H1 (cell line): Measurements from ENCODE around the gene LHB. TPM values are rescaled to one million over a fixed set of nuclear protein-coding genes. Genes with fewer than 3 reads are reported as not detected.
A peak's percentile ranks its signal among the peaks of the same experiment; 100 is the strongest.
"Not testable (repeated sequence)": the region's sequence is repeated elsewhere in the genome, so short reads cannot be mapped to it uniquely, and the experiment has no call there.

Experiments used
- CTCF ChIA-PET: fragments of 300-600 bp; sonication (Branson Sonifier 250); formaldehyde crosslinking; loops from one replicate; lab custom pipeline; 2021; ENCODE audit not compliant: partially characterized antibody; lab: Charles Lee
- POLR2A ChIA-PET: fragments of 300-600 bp; sonication (Branson Sonifier 250); formaldehyde crosslinking; loops from one replicate; lab custom pipeline; 2021; ENCODE audit warnings: inconsistent platforms; ENCODE audit not compliant: partially characterized antibody; lab: Charles Lee
- DNase-seq, 2 experiments: peaks; one replicate each; pipeline versions ENCODE4 v3.0.0 to v3.0.0-alpha.2; 2010 to 2022; ENCODE audit warnings: low spot score in 2 of 2, low read depth in 1 of 2, mixed read lengths in 1 of 2
- FAIRE-seq: peaks from 2 replicates; lab custom pipeline; 2011; peaks lifted over from hg19 to GRCh38; lab: Jason Lieb, UNC
- H2AFZ ChIP-seq: 2 replicates; pipeline ENCODE4 v1.8.1; 2012; ENCODE audit warnings: low read length, inconsistent platforms
- H2AK5ac ChIP-seq: 2 replicates; pipeline ENCODE4 v1.6.1; 2013; ENCODE audit warnings: low read depth, low read length
- H2BK120ac ChIP-seq: replicated peaks from 2 replicates; pipeline ENCODE3; 2013; ENCODE audit warnings: low read depth, low read length, inconsistent platforms
- H2BK12ac ChIP-seq: 2 replicates; pipeline ENCODE4 v1.6.1; 2013; ENCODE audit warnings: low read depth, low read length
- H2BK15ac ChIP-seq: 2 replicates; pipeline ENCODE4 v1.6.1; 2013; ENCODE audit warnings: low read length
- H2BK20ac ChIP-seq: 2 replicates; pipeline ENCODE4 v1.6.1; 2013; ENCODE audit warnings: low read length
- H2BK5ac ChIP-seq: 2 replicates; pipeline ENCODE4 v1.6.1; 2013; ENCODE audit warnings: low read depth, low read length
- H3K14ac ChIP-seq: 2 replicates; pipeline ENCODE4 v1.6.1; 2013; ENCODE audit warnings: inconsistent platforms; ENCODE audit not compliant: insufficient read length
- H3K18ac ChIP-seq: 2 replicates; pipeline ENCODE4 v1.6.1; 2013; ENCODE audit warnings: low read length; ENCODE audit errors: extremely low read depth
- H3K23ac ChIP-seq: 2 replicates; pipeline ENCODE4 v1.6.1; 2013; ENCODE audit warnings: inconsistent platforms; ENCODE audit not compliant: insufficient read length
- H3K23me2 ChIP-seq: 2 replicates; pipeline ENCODE4 v1.6.1; 2013; ENCODE audit warnings: low read depth, low read length
- H3K27ac ChIP-seq: 2 replicates; pipeline ENCODE4 v1.6.1; 2011; ENCODE audit warnings: low read depth, low read length, inconsistent platforms
- H3K27me3 ChIP-seq, 4 experiments: replicated peaks in 1 of 4; 1 replicate in 1 of 4; 2 replicates in 3 of 4; pipeline versions ENCODE4 v1.6.1 to v1.8.1; 2011 to 2013; ENCODE audit warnings: low read length in 3 of 4, mild to moderate bottlenecking in 3 of 4, inconsistent platforms in 2 of 4, mixed read lengths in 2 of 4, moderate library complexity in 1 of 4; ENCODE audit not compliant: control insufficient read depth in 3 of 4, insufficient read depth in 3 of 4; ENCODE audit errors: extremely low read depth in 1 of 4
- H3K36me3 ChIP-seq, 4 experiments: 2 replicates each; pipeline versions ENCODE4 v1.6.1 to v1.8.1; 2011 to 2013; ENCODE audit warnings: mild to moderate bottlenecking in 4 of 4, low read length in 3 of 4, moderate library complexity in 2 of 4, control low read depth in 1 of 4, inconsistent platforms in 1 of 4; ENCODE audit not compliant: insufficient read depth in 4 of 4, control insufficient read depth in 2 of 4
- H3K4ac ChIP-seq: replicated peaks from 2 replicates; pipeline ENCODE3; 2013; ENCODE audit warnings: low read length, low read depth, mixed read lengths, inconsistent platforms; ENCODE audit not compliant: insufficient read length
- H3K4me1 ChIP-seq, 4 experiments: replicated peaks in 1 of 4; 1 replicate in 1 of 4; 2 replicates in 3 of 4; pipeline versions ENCODE4 v1.6.1 to v1.8.1; 2011 to 2013; ENCODE audit warnings: low read length in 3 of 4, inconsistent platforms in 2 of 4, mixed read lengths in 1 of 4; ENCODE audit not compliant: insufficient read depth in 4 of 4, control insufficient read depth in 3 of 4
- H3K4me2 ChIP-seq, 2 experiments: 2 replicates each; pipeline versions ENCODE4 v1.6.1 to v1.8.1; 2011 to 2013; ENCODE audit warnings: low read depth in 2 of 2, low read length in 2 of 2, control low read depth in 1 of 2, inconsistent platforms in 1 of 2, mild to moderate bottlenecking in 1 of 2; ENCODE audit not compliant: insufficient read depth in 1 of 2
- H3K4me3 ChIP-seq, 4 experiments: fragments of 200-600, 300-600 bp in 1 of 4; sonication (generic), shearing (Covaris generic), sonication (Bioruptor Twin) in 1 of 4; 2 replicates each; pipeline versions ENCODE4 v1.5.1 to v1.8.1; 2011 to 2016; ENCODE audit warnings: low read length in 4 of 4, low read depth in 3 of 4, control low read depth in 2 of 4, inconsistent platforms in 2 of 4, mild to moderate bottlenecking in 2 of 4, mixed read lengths in 1 of 4, moderate library complexity in 1 of 4; ENCODE audit not compliant: insufficient read depth in 2 of 4; ENCODE audit errors: extremely low read depth in 1 of 4
- H3K56ac ChIP-seq: replicated peaks from 2 replicates; pipeline ENCODE3; 2013; ENCODE audit warnings: low read depth, mild to moderate bottlenecking, mixed read lengths, low read length, inconsistent platforms; ENCODE audit not compliant: insufficient read length
- H3K79me1 ChIP-seq: 2 replicates; pipeline ENCODE4 v1.6.1; 2013; ENCODE audit warnings: low read depth, low read length, control low read depth
- H3K79me2 ChIP-seq, 2 experiments: 2 replicates each; pipeline versions ENCODE4 v1.6.1 to v1.8.1; 2012 to 2013; ENCODE audit warnings: low read length in 2 of 2, mild to moderate bottlenecking in 2 of 2, inconsistent platforms in 1 of 2; ENCODE audit not compliant: insufficient read depth in 2 of 2, control insufficient read depth in 1 of 2
- H3K9ac ChIP-seq, 4 experiments: replicated peaks in 1 of 4; 1 replicate in 1 of 4; 2 replicates in 3 of 4; pipeline versions ENCODE4 v1.6.1 to v1.8.1; 2011 to 2013; ENCODE audit warnings: low read depth in 3 of 4, low read length in 3 of 4, control low read depth in 2 of 4, mild to moderate bottlenecking in 2 of 4, moderate library complexity in 2 of 4, inconsistent platforms in 1 of 4; ENCODE audit errors: extremely low read depth in 1 of 4
- H3K9me3 ChIP-seq, 2 experiments: 2 replicates each; pipeline versions ENCODE4 v1.6.1 to v1.8.1; 2012 to 2013; ENCODE audit warnings: mild to moderate bottlenecking in 2 of 2, moderate library complexity in 2 of 2, control low read depth in 1 of 2, inconsistent platforms in 1 of 2, low read depth in 1 of 2, low read length in 1 of 2, mixed read lengths in 1 of 2; ENCODE audit not compliant: insufficient read depth in 2 of 2
- H4K20me1 ChIP-seq, 2 experiments: replicated peaks in 1 of 2; 2 replicates each; pipeline versions ENCODE3 to v1.8.1; 2011 to 2013; ENCODE audit warnings: inconsistent platforms in 2 of 2, low read length in 2 of 2, mild to moderate bottlenecking in 1 of 2; ENCODE audit not compliant: insufficient read depth in 2 of 2, control insufficient read depth in 1 of 2
- H4K5ac ChIP-seq: 2 replicates; pipeline ENCODE4 v1.6.1; 2013; ENCODE audit warnings: low read length, low read depth, mixed read lengths, inconsistent platforms; ENCODE audit not compliant: insufficient read length
- H4K8ac ChIP-seq: 2 replicates; pipeline ENCODE4 v1.8.0; 2013; ENCODE audit warnings: mild to moderate bottlenecking, moderate library complexity, low read length, inconsistent platforms; ENCODE audit not compliant: insufficient read depth; ENCODE audit errors: extremely low read depth
- H4K91ac ChIP-seq: replicated peaks from 2 replicates; pipeline ENCODE3; 2013; ENCODE audit warnings: low read length, mixed read lengths, inconsistent platforms; ENCODE audit not compliant: insufficient read length
- WGBS, 2 experiments: shearing (Covaris generic) in 1 of 2; methylation state at CpG; one replicate each; pipeline versions ENCODE4 v1.1.6 to v1.1.7; 2013 to 2015; ENCODE audit warnings: low lambda C conversion rate in 2 of 2, mixed read lengths in 2 of 2, inconsistent platforms in 1 of 2, low coverage in 1 of 2, missing lambda C conversion rate in 1 of 2; ENCODE audit not compliant: insufficient replicate concordance in 2 of 2, insufficient coverage in 1 of 2, insufficient read length in 1 of 2; ENCODE audit errors: extremely low coverage in 1 of 2, missing lambda C conversion rate in 1 of 2; 5-methylcytosine and 5-hydroxymethylcytosine counted together
- polyA plus RNA-seq, 7 experiments: library from polyadenylated mRNA; depleted of rRNA in 3 of 7; stranded (reverse) in 5 of 7; unstranded in 2 of 7; fragments of >200 nt in 5 of 7; fragments of 200-250 nt in 2 of 7; gene quantifications; 1 replicate in 5 of 7; 2 replicates in 1 of 7; 4 replicates in 1 of 7; pipeline versions ENCODE4 v1.2.1 to v1.2.3, GENCODE V29; 2011 to 2013; ENCODE audit warnings: missing spikeins in 2 of 7, mixed read lengths in 2 of 7
- total RNA-seq: library from RNA; stranded (reverse); fragmentation: NEBNext Ultra II Directional; extraction: Animal tissue kit (Norgen Biotek cat#: 25700); gene quantifications from 2 replicates; pipeline ENCODE4 v1.2.1, GENCODE V29; 2021

The LHB gene
- total and polyA plus RNA-seq, 2 of the 8 experiments (the other 6 are each of a cell fraction or from before 2014, with no cell fraction given): 0.53 TPM; not detected in 1

DNA sequence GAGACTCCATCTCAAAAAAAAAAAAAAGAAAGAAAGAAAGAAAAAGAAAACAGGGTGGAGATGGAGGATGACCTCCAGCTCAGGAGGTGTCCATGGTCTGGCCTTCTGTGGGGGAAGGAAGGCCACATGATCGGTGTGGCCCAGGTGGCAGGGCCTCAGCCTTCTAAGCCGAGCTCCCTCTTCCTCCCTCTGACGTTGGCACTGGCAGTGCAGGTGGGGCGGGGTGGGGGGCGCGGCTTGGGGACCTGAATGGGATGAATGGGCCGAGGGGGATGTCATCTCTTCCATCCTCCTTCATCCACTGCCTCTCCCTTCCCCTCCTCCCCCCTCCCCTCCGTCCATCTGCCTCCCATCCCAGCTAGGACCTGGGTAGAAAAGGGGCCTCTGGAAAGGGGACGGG is 22.8 kb upstream of the LHB start:
- H3K79me1 ChIP-seq, H2BK120ac ChIP-seq, H3K23me2 ChIP-seq, H3K9ac ChIP-seq, H4K5ac ChIP-seq, H2BK15ac ChIP-seq, H3K4me3 ChIP-seq, H3K4me1 ChIP-seq, POLR2A ChIA-PET, FAIRE-seq, H2AFZ ChIP-seq, H3K14ac ChIP-seq, H2AK5ac ChIP-seq, H2BK12ac ChIP-seq, H4K91ac ChIP-seq, H3K4me2 ChIP-seq, H3K56ac ChIP-seq, H3K27ac ChIP-seq, H3K9me3 ChIP-seq, H3K27me3 ChIP-seq, H3K23ac ChIP-seq, DNase-seq, H2BK5ac ChIP-seq, H4K20me1 ChIP-seq, H3K36me3 ChIP-seq, H4K8ac ChIP-seq, H3K18ac ChIP-seq, H3K4ac ChIP-seq, H3K79me2 ChIP-seq, H2BK20ac ChIP-seq: not testable (repeated sequence)
- 71% methylated on average over 6 of the region's 9 CpGs; no CpG with 5 or more reads in 1 of the 2 experiments for WGBS, 2 experiments
- CTCF ChIA-PET: interaction anchor here (1.0 kb wide), 1 partner anchor 74 kb away, joined by 4 read pairs; no protein-coding TSS in a partner anchor

DNA sequence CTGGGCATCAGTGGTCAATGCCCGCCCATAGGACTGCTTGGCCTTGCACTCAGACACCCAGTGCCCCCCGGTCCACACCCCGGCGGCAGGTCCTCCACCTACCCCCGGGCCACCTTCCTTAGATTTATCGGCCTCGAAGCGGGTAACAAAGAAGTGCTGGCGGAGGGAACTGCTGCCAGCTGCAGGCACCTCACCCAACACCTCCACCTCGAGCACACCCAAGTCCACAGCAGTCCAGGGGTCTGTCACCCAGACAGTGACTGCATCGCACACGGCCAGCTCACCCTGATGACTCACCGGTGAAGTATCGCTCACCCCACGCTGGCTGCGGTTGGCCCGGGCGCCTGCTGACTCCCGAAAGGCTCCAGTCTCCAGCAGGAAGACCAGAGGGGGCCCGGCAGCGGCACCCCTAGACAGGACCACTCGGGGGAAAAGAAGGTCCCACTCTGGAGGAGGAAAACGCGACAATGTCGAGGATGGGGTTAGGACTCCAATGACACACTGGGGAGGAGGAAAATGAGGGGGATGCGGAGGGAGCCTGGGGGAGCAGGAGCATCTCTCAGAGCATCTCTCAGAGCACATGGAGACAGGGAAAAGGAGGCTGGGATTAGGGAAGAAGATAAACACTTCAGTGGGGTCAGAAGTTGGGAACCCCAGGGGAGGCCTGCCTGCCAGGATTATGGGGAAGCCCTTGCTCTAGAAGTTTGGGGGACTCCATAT is 21.8 kb upstream of the LHB start:
- H2BK120ac ChIP-seq, H3K79me2 ChIP-seq, H3K23me2 ChIP-seq, H3K18ac ChIP-seq, H3K4ac ChIP-seq, H3K27ac ChIP-seq, H3K9me3 ChIP-seq, H3K23ac ChIP-seq, H4K91ac ChIP-seq, H3K56ac ChIP-seq, H3K4me3 ChIP-seq, H2BK5ac ChIP-seq, H2BK12ac ChIP-seq, FAIRE-seq, H4K20me1 ChIP-seq, H3K9ac ChIP-seq, H2BK20ac ChIP-seq, H2AFZ ChIP-seq, H2AK5ac ChIP-seq, H3K4me1 ChIP-seq, H4K5ac ChIP-seq, H3K4me2 ChIP-seq, POLR2A ChIA-PET, H3K79me1 ChIP-seq, H3K14ac ChIP-seq, DNase-seq, H3K27me3 ChIP-seq, H3K36me3 ChIP-seq, H2BK15ac ChIP-seq: not testable (repeated sequence)
- WGBS, 2 experiments: 88% methylated on average over 20 of the region's 26 CpGs; no CpG with 5 or more reads in 1 of the 2 experiments
- CTCF ChIA-PET: interaction anchor here (0.7 kb wide), 1 partner anchor 237 kb away, joined by 5 read pairs; no protein-coding TSS in a partner anchor
- 0 out of 2 replicates have a peak overlapping the region, but pooled peaks have one; percentile 68 for H4K8ac ChIP-seq
